ENCODE results near the gene LRP1B.

Gene LRP1B

GRCh38 chr2:140679752-140680151, 1451.1 kb downstream of the LRP1B start:
- H3K9ac ChIP-seq (ENCODE audit: low read length): no peak overlapping the region
- no peaks in the 10 kb centered on the region for H3K79me2 ChIP-seq (ENCODE audit: control insufficient read depth, insufficient read depth, low read length)
- H4K8ac ChIP-seq (ENCODE audit: low read depth, low read length): no peak overlapping the region
- no peak overlapping the region for H3K23ac ChIP-seq (ENCODE audit: low read length)
- H3K4me2 ChIP-seq (ENCODE audit: low read length): no peak overlapping the region
- H3K4me1 ChIP-seq (ENCODE audit: control insufficient read depth, low read depth, low read length): no peaks in the 10 kb centered on the region
- no CpG with 5 or more reads among the region's 4 CpGs for WGBS (ENCODE audit: extremely low coverage, insufficient coverage, low lambda C conversion rate)
- no peaks in the 10 kb centered on the region for H3K79me1 ChIP-seq (ENCODE audit: low read length)
- H2BK5ac ChIP-seq (ENCODE audit: low read length): no peak overlapping the region
- H4K5ac ChIP-seq (ENCODE audit: low read length): no peak overlapping the region
- no peak overlapping the region for H3K27ac ChIP-seq (ENCODE audit: low read depth, low read length)
- no peaks in the 10 kb centered on the region for H3K27me3 ChIP-seq (ENCODE audit: insufficient read depth, low read length, poor library complexity)
- no peak overlapping the region for H3K18ac ChIP-seq (ENCODE audit: low read length)
- H3K4ac ChIP-seq (ENCODE audit: low read depth, low read length): no peak overlapping the region
- DNase-seq: no peak
- H2BK120ac ChIP-seq (ENCODE audit: low read depth, low read length): no peak overlapping the region
- H3K56ac ChIP-seq (ENCODE audit: low read length): no peak overlapping the region
- H2AK5ac ChIP-seq (ENCODE audit: low read length): no peak overlapping the region
- H3K4me3 ChIP-seq (ENCODE audit: low read length): no peak overlapping the region
- no peaks in the 10 kb centered on the region for H3K36me3 ChIP-seq (ENCODE audit: control insufficient read depth, insufficient read depth, low read length)
- H2BK15ac ChIP-seq (replicated peaks; ENCODE audit: low read depth): no peak overlapping the region

- H3K27me3 ChIP-seq (ENCODE audit: insufficient read depth, low read length, poor library complexity): no peaks in the 10 kb centered on the region
- H4K5ac ChIP-seq (ENCODE audit: low read length): no peak overlapping the region
- H3K4me1 ChIP-seq (ENCODE audit: control insufficient read depth, low read depth, low read length): no peaks in the 10 kb centered on the region
- H4K8ac ChIP-seq (ENCODE audit: low read depth, low read length): no peak overlapping the region
- H3K36me3 ChIP-seq (ENCODE audit: control insufficient read depth, insufficient read depth, low read length): no peaks in the 10 kb centered on the region
- H3K23ac ChIP-seq (ENCODE audit: low read length): no peak overlapping the region
- H3K18ac ChIP-seq (ENCODE audit: low read length): no peak overlapping the region
- no peak for DNase-seq
- H2BK5ac ChIP-seq (ENCODE audit: low read length): no peak overlapping the region
- no peak overlapping the region for H3K9ac ChIP-seq (ENCODE audit: low read length)
- no peak overlapping the region for H2AK5ac ChIP-seq (ENCODE audit: low read length)
- H3K79me2 ChIP-seq (ENCODE audit: control insufficient read depth, insufficient read depth, low read length): no peaks in the 10 kb centered on the region
- H3K4me3 ChIP-seq (ENCODE audit: low read length): no peak overlapping the region
- H3K56ac ChIP-seq (ENCODE audit: low read length): no peak overlapping the region
- H3K27ac ChIP-seq (ENCODE audit: low read depth, low read length): no peak overlapping the region
- no peak overlapping the region for H2BK15ac ChIP-seq (replicated peaks; ENCODE audit: low read depth)
- no peak overlapping the region for H3K4ac ChIP-seq (ENCODE audit: low read depth, low read length)
- WGBS (ENCODE audit: extremely low coverage, insufficient coverage, low lambda C conversion rate): 100% methylated on average over 1 of the region's 3 CpGs
- no peaks in the 10 kb centered on the region for H3K79me1 ChIP-seq (ENCODE audit: low read length)
- H3K4me2 ChIP-seq (ENCODE audit: low read length): no peak overlapping the region
- H2BK120ac ChIP-seq (ENCODE audit: low read depth, low read length): no peak overlapping the region
Observed at GRCh38 chr2:140669911-140670310, 1460.9 kb downstream of the LRP1B start.

- Histone ChIP-seq H3K9ac (ENCODE audit: low read length) (no peak overlapping the region), H4K8ac (ENCODE audit: low read depth, low read length) (no peak overlapping the region), H2BK120ac (ENCODE audit: low read depth, low read length) (no peak overlapping the region), H2BK15ac (replicated peaks; ENCODE audit: low read depth) (no peak overlapping the region), H3K27ac (ENCODE audit: low read depth, low read length) (no peak overlapping the region), H3K27me3 (ENCODE audit: insufficient read depth, low read length, poor library complexity) (no peaks in the 10 kb centered on the region), H3K79me2 (ENCODE audit: control insufficient read depth, insufficient read depth, low read length) (no peaks in the 10 kb centered on the region), H3K18ac (ENCODE audit: low read length) (no peak overlapping the region), H3K4me2 (ENCODE audit: low read length) (no peak overlapping the region), H3K4me1 (ENCODE audit: control insufficient read depth, low read depth, low read length) (no peaks in the 10 kb centered on the region), H2BK5ac (ENCODE audit: low read length) (no peak overlapping the region), H2AK5ac (ENCODE audit: low read length) (no peak overlapping the region), H4K5ac (ENCODE audit: low read length) (no peak overlapping the region), H3K4me3 (ENCODE audit: low read length) (no peak overlapping the region), H3K79me1 (ENCODE audit: low read length) (no peaks in the 10 kb centered on the region), H3K36me3 (ENCODE audit: control insufficient read depth, insufficient read depth, low read length) (no peaks in the 10 kb centered on the region), H3K23ac (ENCODE audit: low read length) (no peak overlapping the region), H3K56ac (ENCODE audit: low read length) (no peak overlapping the region), H3K4ac (ENCODE audit: low read depth, low read length) (no peak overlapping the region)
- DNase-seq: no peak
- WGBS (ENCODE audit: extremely low coverage, insufficient coverage, low lambda C conversion rate): no CpG with 5 or more reads among the region's 2 CpGs
Observed at GRCh38 chr2:140667203-140667602, 1463.6 kb downstream of the LRP1B start.

- H3K56ac ChIP-seq (ENCODE audit: low read length): no peak overlapping the region
- no peaks in the 10 kb centered on the region for H3K36me3 ChIP-seq (ENCODE audit: control insufficient read depth, insufficient read depth, low read length)
- H3K79me1 ChIP-seq (ENCODE audit: low read length): no peaks in the 10 kb centered on the region
- no peak overlapping the region for H3K23ac ChIP-seq (ENCODE audit: low read length)
- no peak overlapping the region for H3K4me2 ChIP-seq (ENCODE audit: low read length)
- DNase-seq: no peak
- H3K27ac ChIP-seq (ENCODE audit: low read depth, low read length): no peak overlapping the region
- no peak overlapping the region for H3K9ac ChIP-seq (ENCODE audit: low read length)
- no peak overlapping the region for H2BK15ac ChIP-seq (replicated peaks; ENCODE audit: low read depth)
- H3K18ac ChIP-seq (ENCODE audit: low read length): no peak overlapping the region
- H4K5ac ChIP-seq (ENCODE audit: low read length): no peak overlapping the region
- H3K4me3 ChIP-seq (ENCODE audit: low read length): no peak overlapping the region
- H2BK120ac ChIP-seq (ENCODE audit: low read depth, low read length): no peak overlapping the region
- H3K4me1 ChIP-seq (ENCODE audit: control insufficient read depth, low read depth, low read length): no peaks in the 10 kb centered on the region
- H2BK5ac ChIP-seq (ENCODE audit: low read length): no peak overlapping the region
- no peaks in the 10 kb centered on the region for H3K79me2 ChIP-seq (ENCODE audit: control insufficient read depth, insufficient read depth, low read length)
- no peak overlapping the region for H4K8ac ChIP-seq (ENCODE audit: low read depth, low read length)
- WGBS (ENCODE audit: extremely low coverage, insufficient coverage, low lambda C conversion rate): no CpG with 5 or more reads among the region's 1 CpG
- H3K4ac ChIP-seq (ENCODE audit: low read depth, low read length): no peak overlapping the region
- no peaks in the 10 kb centered on the region for H3K27me3 ChIP-seq (ENCODE audit: insufficient read depth, low read length, poor library complexity)
- no peak overlapping the region for H2AK5ac ChIP-seq (ENCODE audit: low read length)
Observed at GRCh38 chr2:140662504-140662903, 1468.3 kb downstream of the LRP1B start.

GRCh38 chr2:140658760-140659692, 1471.8 kb downstream of the LRP1B start:
- WGBS (ENCODE audit: extremely low coverage, insufficient coverage, low lambda C conversion rate): no CpG with 5 or more reads among the region's 2 CpGs

More at GRCh38 chr2:140658760-140659692, 1471.8 kb downstream of the LRP1B start:
- no peak overlapping the region for H3K18ac ChIP-seq (ENCODE audit: low read length)
- DNase-seq: no peak
- no peak overlapping the region for H3K27ac ChIP-seq (ENCODE audit: low read depth, low read length)
- no peaks in the 10 kb centered on the region for H3K27me3 ChIP-seq (ENCODE audit: insufficient read depth, low read length, poor library complexity)
- H2AK5ac ChIP-seq (ENCODE audit: low read length): no peak overlapping the region
- no peaks in the 10 kb centered on the region for H3K36me3 ChIP-seq (ENCODE audit: control insufficient read depth, insufficient read depth, low read length)
- no peak overlapping the region for H3K4me2 ChIP-seq (ENCODE audit: low read length)
- H3K4me1 ChIP-seq (ENCODE audit: control insufficient read depth, low read depth, low read length): no peaks in the 10 kb centered on the region
- H3K56ac ChIP-seq (ENCODE audit: low read length): no peak overlapping the region
- H4K5ac ChIP-seq (ENCODE audit: low read length): no peak overlapping the region
- H4K8ac ChIP-seq (ENCODE audit: low read depth, low read length): no peak overlapping the region
- H3K4ac ChIP-seq (ENCODE audit: low read depth, low read length): no peak overlapping the region
- H3K4me3 ChIP-seq (ENCODE audit: low read length): no peak overlapping the region
- H3K23ac ChIP-seq (ENCODE audit: low read length): no peak overlapping the region
- H3K79me1 ChIP-seq (ENCODE audit: low read length): no peaks in the 10 kb centered on the region
- no peak overlapping the region for H2BK15ac ChIP-seq (replicated peaks; ENCODE audit: low read depth)
- no peaks in the 10 kb centered on the region for H3K79me2 ChIP-seq (ENCODE audit: control insufficient read depth, insufficient read depth, low read length)
- no peak overlapping the region for H2BK120ac ChIP-seq (ENCODE audit: low read depth, low read length)
- H2BK5ac ChIP-seq (ENCODE audit: low read length): no peak overlapping the region
- H3K9ac ChIP-seq (ENCODE audit: low read length): no peak overlapping the region
